RWPE1 (cell line): ENCODE data around the gene TLK2.

Source experiments
- CTCF ChIA-PET: fragments of 350-600 bp; sonication (Branson Sonifier 250); formaldehyde crosslinking; extraction: SDS; loops from one replicate; lab custom pipeline; 2021; lab: Yijun Ruan, JAX
- POLR2A ChIA-PET: fragments of 400-600 bp; formaldehyde crosslinking; extraction: SDS; loops from one replicate; lab custom pipeline; 2020; ENCODE audit warnings: antibody characterized with exemption; ENCODE audit not compliant: low non-redundant PET; lab: Yijun Ruan, JAX
- DNase-seq: peaks from one replicate; pipeline ENCODE4 v3.0.0; 2012; ENCODE audit warnings: low spot score
- H3K27ac ChIP-seq: fragments of 450-650 bp; 2 replicates; pipeline ENCODE4 v1.5.1; 2017
- CTCF ChIP-seq: fragments of 450-650 bp; conservative IDR thresholded peaks from 2 replicates; pipeline ENCODE4 v1.5.1; 2017; ENCODE audit warnings: low read depth, mild to moderate bottlenecking

Gene TLK2

GRCh38 chr17:62631086-62631935 is 152.7 kb downstream of the TLK2 start:
- ChIA-PET POLR2A (no interaction called here), CTCF (no interaction called here)
- no peak for DNase-seq
- TF ChIP-seq CTCF: no peak
- no peak overlapping the region for H3K27ac ChIP-seq

GRCh38 chr17:62631936-62632924 is 153.6 kb downstream of the TLK2 start:
- POLR2A ChIA-PET: no interaction called here

GRCh38 chr17:62637809-62638208 is 159.2 kb downstream of the TLK2 start:
- no peak for DNase-seq
- ChIA-PET CTCF (interaction anchor here (0.5 kb wide), 1 partner anchor 1832 kb away, joined by 5 read pairs; no protein-coding TSS in a partner anchor), POLR2A (no interaction called here)
- H3K27ac ChIP-seq: no peak overlapping the region
- TF ChIP-seq CTCF: no peak

More at GRCh38 chr17:62631936-62632924, 153.6 kb downstream of the TLK2 start:
- no peak for DNase-seq
- no peak overlapping the region for H3K27ac ChIP-seq
- TF ChIP-seq CTCF: no peak
- CTCF ChIA-PET: no interaction called here

GRCh38 chr17:62641153-62641552 is 162.5 kb downstream of the TLK2 start:
- no peak for TF ChIP-seq CTCF
- CTCF ChIA-PET: interaction anchor here (0.6 kb wide), 1 partner anchor 431 kb away, joined by 6 read pairs; no protein-coding TSS in a partner anchor
- H3K27ac ChIP-seq: no peak overlapping the region
- POLR2A ChIA-PET: no interaction called here
- DNase-seq: no peak

GRCh38 chr17:62641951-62642350 is 163.3 kb downstream of the TLK2 start:
- no peak for TF ChIP-seq CTCF
- CTCF ChIA-PET: no interaction called here
- POLR2A ChIA-PET: no interaction called here
- H3K27ac ChIP-seq: no peak overlapping the region
- DNase-seq: no peak

- TF ChIP-seq CTCF: no peak
- DNase-seq: no peak
- POLR2A ChIA-PET: no interaction called here
- no peak overlapping the region for H3K27ac ChIP-seq
- CTCF ChIA-PET: interaction anchor here (0.7 kb wide), 1 partner anchor 251 kb away, joined by 3 read pairs; no protein-coding TSS in a partner anchor
Observed at GRCh38 chr17:62643496-62643895, 164.9 kb downstream of the TLK2 start.
